Upper lobe of left lung (tissue), 6 donors: ENCODE data around the gene ASCL1. TPM values are rescaled to one million over a fixed set of nuclear protein-coding genes. Genes with fewer than 3 reads are reported as not detected.

ENCODE experiments used
- ATAC-seq, 2 donors: fragments of 200-7000 bp; cut with Tn5 transposase; one replicate each; pipeline ENCODE4 v1.9.1; 2022; ENCODE audit warnings: mild to moderate bottlenecking in 2 of 2, moderate library complexity in 2 of 2; ENCODE audit not compliant: low FRiP score in 2 of 2
- DNase-seq, 2 donors: peaks; one replicate each; pipeline ENCODE4 v3.0.0-alpha.2; 2019 to 2020
- H3K27ac ChIP-seq, 4 donors: fragments of 200-600 bp; sonication (generic); one replicate each; pipeline ENCODE4 v1.5.1; 2016 to 2019
- H3K27me3 ChIP-seq, 4 donors: fragments of 200-600 bp; sonication (generic); one replicate each; pipeline ENCODE4 v1.5.1; 2017 to 2019
- H3K36me3 ChIP-seq, 4 donors: fragments of 200-600 bp; sonication (generic); one replicate each; pipeline ENCODE4 v1.5.1; 2016 to 2019
- H3K4me1 ChIP-seq, 4 donors: fragments of 200-600 bp; sonication (generic); one replicate each; pipeline ENCODE4 v1.5.1; 2018 to 2019
- H3K4me3 ChIP-seq, 4 donors: fragments of 200-600 bp; sonication (generic); one replicate each; pipeline ENCODE4 v1.5.1; 2017 to 2019; ENCODE audit warnings: mild to moderate bottlenecking in 2 of 4, moderate library complexity in 1 of 4
- H3K9me3 ChIP-seq, 4 donors: fragments of 200-600 bp; sonication (generic); one replicate each; pipeline ENCODE4 v1.5.1; 2018 to 2019
- CTCF ChIP-seq, 6 experiments: fragments of 450-650 bp in 4 of 6; fragments of 200-600 bp in 2 of 6; sonication (generic) in 2 of 6; IDR thresholded peaks; one replicate each; pipeline ENCODE4 v1.5.1; 2016 to 2019; ENCODE audit warnings: antibody characterized with exemption in 6 of 6
- EP300 ChIP-seq, 4 donors: sonication (generic); formaldehyde crosslinking; IDR thresholded peaks; one replicate each; pipeline ENCODE4 v1.5.1; 2017; ENCODE audit warnings: antibody characterized with exemption in 4 of 4, control low read depth in 2 of 4
- POLR2A ChIP-seq, 4 donors: fragments of 450-650 bp; IDR thresholded peaks; one replicate each; pipeline ENCODE4 v1.5.1; 2016 to 2017; ENCODE audit warnings: antibody characterized with exemption in 4 of 4, mild to moderate bottlenecking in 2 of 4
- POLR2AphosphoS5 ChIP-seq, 2 donors: sonication (generic); formaldehyde crosslinking; IDR thresholded peaks; one replicate each; pipeline ENCODE4 v1.5.1; 2017; ENCODE audit warnings: antibody characterized with exemption in 2 of 2
- WGBS, 2 donors: methylation state at CpG; one replicate each; pipeline ENCODE4 v1.1.5; 2017 to 2018; 5-methylcytosine and 5-hydroxymethylcytosine counted together
- total RNA-seq, 6 donors: library from RNA; depleted of rRNA in 4 of 6; stranded (reverse); fragments of >200 nt in 4 of 6; gene quantifications; one replicate each; pipeline versions ENCODE4 v1.1.0 to v1.2.1, GENCODE V29; 2016 to 2021
- donor health status: DM: no; HTN: no; CAD: no; lungs with moderate emphysema.
- donor health status: DM: no; HTN: yes; CAD: no; lungs with severe emphysema.

The ASCL1 gene
- total RNA-seq, 6 donors from 2014 or later, result 0.13 to 0.29 (median 0.15) TPM; not detected in 3

GRCh38 chr12:102963796-102964195, 6.3 kb downstream of the ASCL1 start:
- no peak for TF ChIP-seq POLR2AphosphoS5 (IDR thresholded peaks at IDR 0.05)
- TF ChIP-seq EP300 (IDR thresholded peaks at IDR 0.05), result no peak
- no peak for TF ChIP-seq CTCF (IDR thresholded peaks at IDR 0.05)
- no peak for TF ChIP-seq POLR2A (IDR thresholded peaks at IDR 0.05)
- DNase-seq (no peak), ATAC-seq (no peak)
- Histone ChIP-seq H3K9me3 (peaks cover 0 to 3% (median 0%) of the 10 kb centered on the region in 4 donors), H3K36me3 (no peaks in the 10 kb centered on the region), H3K27me3 (peaks cover 0 to 27% (median 4%) of the 10 kb centered on the region in 4 donors), H3K27ac (no peak overlapping the region), H3K4me3 (no peak overlapping the region), H3K4me1 (peaks cover 0 to 15% (median 1%) of the 10 kb centered on the region in 4 donors)
- WGBS, 2 donors, result 49 to 53% methylated on average over 4 of the region's 4 CpGs

- H3K4me3 ChIP-seq, result peak overlapping the region in 1 of 4 donors; percentile 4
- H3K27ac ChIP-seq, result no peak overlapping the region
- TF ChIP-seq POLR2AphosphoS5 (IDR thresholded peaks at IDR 0.05), result no peak
- no peak for TF ChIP-seq EP300 (IDR thresholded peaks at IDR 0.05)
- TF ChIP-seq POLR2A (IDR thresholded peaks at IDR 0.05), result no peak
- no peak for TF ChIP-seq CTCF (IDR thresholded peaks at IDR 0.05)
- peaks cover 0 to 13% (median 1%) of the 10 kb centered on the region in 4 donors for H3K4me1 ChIP-seq
- peak in 1 of 2 donors; percentile 82 for DNase-seq
- peak; percentile 17 to 23 for ATAC-seq
- H3K36me3 ChIP-seq, result no peaks in the 10 kb centered on the region
- H3K9me3 ChIP-seq, result peaks cover 0 to 3% (median 0%) of the 10 kb centered on the region in 4 donors
- peaks cover 0 to 21% (median 2%) of the 10 kb centered on the region in 4 donors for H3K27me3 ChIP-seq
- 2 to 3% methylated on average over 21 of the region's 21 CpGs for WGBS, 2 donors
Measured at GRCh38 chr12:102964872-102965271, 7.4 kb downstream of the ASCL1 start.

DNA sequence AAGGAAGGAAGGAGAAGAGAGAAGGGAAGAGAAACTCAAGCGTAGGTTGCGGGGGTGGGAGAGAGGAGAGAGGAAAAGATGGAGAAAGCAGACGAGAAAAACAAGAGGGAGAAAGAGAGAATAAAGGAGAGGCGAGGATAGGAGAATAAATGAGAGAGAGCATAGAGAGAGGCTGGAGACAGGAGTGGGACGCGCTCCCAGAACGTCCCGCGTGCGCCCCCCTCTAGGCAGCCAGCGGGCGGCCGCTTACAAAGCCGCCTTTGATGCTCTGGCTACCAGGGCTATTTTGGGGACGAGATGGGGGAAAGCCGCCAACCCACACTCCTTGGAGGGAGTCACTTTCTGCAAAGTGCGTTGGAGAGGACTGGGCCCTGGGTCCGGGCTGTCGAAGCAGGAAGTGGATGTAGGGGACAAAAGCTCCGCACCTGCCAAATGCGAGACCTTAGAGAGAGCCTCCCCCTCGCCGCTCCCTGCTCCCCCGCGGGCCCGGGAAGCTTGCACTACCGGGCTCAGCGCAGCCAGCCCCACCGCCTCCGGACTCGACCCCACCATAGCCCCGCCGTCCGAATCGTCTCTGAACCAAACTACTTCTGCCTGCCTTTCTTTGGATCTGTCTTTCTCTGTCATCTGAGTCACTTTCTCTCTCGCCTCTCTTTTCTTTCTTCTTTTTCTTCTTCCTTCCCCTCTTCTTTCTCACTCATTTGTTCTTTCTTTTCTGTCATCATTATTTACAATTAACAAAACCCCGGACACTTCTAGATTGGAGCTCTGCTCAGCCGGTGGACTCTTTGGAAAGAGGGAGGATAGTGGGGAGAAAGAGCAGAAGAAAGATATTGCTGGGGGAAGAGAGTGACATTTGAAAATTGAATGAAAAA, 8.0 kb downstream of the ASCL1 start:
- ATAC-seq (peak; percentile 42 to 56), DNase-seq (peak in 1 of 2 donors; percentile 67)
- no peak for TF ChIP-seq POLR2AphosphoS5 (IDR thresholded peaks at IDR 0.05)
- no peak for TF ChIP-seq POLR2A (IDR thresholded peaks at IDR 0.05)
- no peak for TF ChIP-seq EP300 (IDR thresholded peaks at IDR 0.05)
- no peak for TF ChIP-seq CTCF (IDR thresholded peaks at IDR 0.05)
- H3K27ac ChIP-seq, result no peak overlapping the region
- H3K9me3 ChIP-seq, result peaks cover 0 to 3% (median 0%) of the 10 kb centered on the region in 4 donors
- peaks cover 0 to 13% (median 1%) of the 10 kb centered on the region in 4 donors for H3K4me1 ChIP-seq
- peak overlapping the region in 1 of 4 donors; percentile 4 for H3K4me3 ChIP-seq
- 4 to 6% methylated on average over 38 of the region's 38 CpGs for WGBS, 2 donors
- peaks cover 0 to 21% (median 2%) of the 10 kb centered on the region in 4 donors for H3K27me3 ChIP-seq
- H3K36me3 ChIP-seq, result no peaks in the 10 kb centered on the region

- 17 to 22% methylated on average over 11 to 12 of the region's 12 CpGs for WGBS, 2 donors
- ATAC-seq (no peak), DNase-seq (no peak)
- Histone ChIP-seq H3K4me3 (no peak overlapping the region), H3K27ac (no peak overlapping the region), H3K36me3 (no peaks in the 10 kb centered on the region), H3K27me3 (peaks cover 0 to 18% (median 2%) of the 10 kb centered on the region in 4 donors), H3K4me1 (peaks cover 0 to 13% (median 1%) of the 10 kb centered on the region in 4 donors), H3K9me3 (peaks cover 0 to 3% (median 0%) of the 10 kb centered on the region in 4 donors)
- TF ChIP-seq POLR2A (IDR thresholded peaks at IDR 0.05) (no peak), POLR2AphosphoS5 (IDR thresholded peaks at IDR 0.05) (no peak), EP300 (IDR thresholded peaks at IDR 0.05) (no peak), CTCF (IDR thresholded peaks at IDR 0.05) (no peak)
Measured at GRCh38 chr12:102966200-102966863, 8.9 kb downstream of the ASCL1 start.
